Measurements from ENCODE around the gene RAB11FIP4.

The RAB11FIP4 gene

DNA sequence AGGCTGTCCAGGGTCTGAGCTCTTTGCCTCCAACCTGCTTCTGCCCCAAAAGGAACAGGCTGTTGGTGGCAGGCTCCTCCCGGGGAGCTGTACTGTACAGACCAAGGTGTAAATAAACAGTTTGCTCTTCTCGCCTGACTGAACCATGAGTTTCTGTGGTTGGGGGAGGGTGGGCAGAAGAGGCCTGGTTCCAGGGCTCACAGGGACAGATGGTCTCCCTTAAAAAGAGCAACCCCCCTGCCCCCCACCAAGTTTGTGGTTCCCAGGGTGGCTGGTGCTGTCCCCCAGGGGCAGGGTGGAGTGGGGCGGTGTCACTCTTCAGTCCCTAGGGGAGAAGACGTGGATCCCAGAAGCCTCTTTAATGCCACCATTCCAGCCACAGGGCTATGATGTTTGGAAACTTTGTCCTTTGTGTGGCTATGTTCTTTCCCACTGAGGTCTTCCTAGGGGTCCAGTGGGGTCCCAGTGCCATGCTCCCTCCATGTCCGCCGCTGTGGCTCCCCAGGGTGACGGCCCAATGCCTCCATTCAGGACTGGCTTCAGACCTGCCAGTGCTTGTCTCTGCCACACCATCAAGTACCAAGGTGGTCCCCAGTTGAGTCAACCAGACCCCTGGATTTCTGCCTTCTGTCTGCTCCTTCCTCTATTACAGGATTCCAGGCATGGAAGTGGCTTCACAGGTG lies 146.7 kb downstream of the RAB11FIP4 start:
- no peak overlapping the region for H3K4me3 ChIP-seq (ENCODE audit: low read length)
- DNase-seq (ENCODE audit: low read depth): no peak
- TF ChIP-seq CTCF (IDR thresholded peaks at IDR 0.05; ENCODE audit: insufficient read depth, low read depth, low read length, missing control alignments): no peak

DNA sequence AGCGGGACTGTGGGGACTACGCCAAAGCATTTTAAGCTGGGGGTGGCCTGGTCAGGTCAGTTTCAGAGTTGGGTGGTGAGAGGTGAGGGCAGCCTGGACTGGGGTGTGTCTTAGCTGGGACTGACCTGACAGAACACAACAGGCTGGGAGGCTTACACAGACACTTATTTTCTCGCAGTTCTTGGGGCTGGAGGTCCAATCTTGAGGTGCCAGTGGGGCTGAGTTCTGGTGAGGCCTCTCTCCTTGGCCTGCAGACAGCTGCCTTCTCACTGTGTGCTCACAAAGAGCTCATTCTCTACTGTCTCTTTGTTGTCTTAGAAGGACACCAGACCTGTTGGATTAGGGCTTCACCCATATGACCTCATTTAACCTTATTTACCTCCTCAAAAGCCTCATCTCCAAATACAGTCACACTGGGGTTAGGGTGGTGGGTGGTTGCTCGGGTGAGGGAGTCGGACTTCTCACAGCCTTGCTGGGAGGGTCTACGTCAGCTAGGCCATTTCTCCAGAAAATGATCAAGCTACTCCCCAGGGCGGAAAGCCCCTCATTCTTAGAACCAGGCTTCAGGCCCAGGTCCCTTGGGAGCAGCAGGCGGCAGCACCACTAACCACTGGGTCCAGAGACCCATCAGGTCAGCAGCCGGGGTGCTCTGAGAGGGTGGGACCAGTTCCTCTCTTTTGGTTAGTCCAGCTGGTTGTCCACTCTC lies 149.3 kb downstream of the RAB11FIP4 start:
- H3K4me3 ChIP-seq (ENCODE audit: low read length): no peak overlapping the region
- no peak for TF ChIP-seq CTCF (IDR thresholded peaks at IDR 0.05; ENCODE audit: insufficient read depth, low read depth, low read length, missing control alignments)
- no peak for DNase-seq (ENCODE audit: low read depth)

DNA sequence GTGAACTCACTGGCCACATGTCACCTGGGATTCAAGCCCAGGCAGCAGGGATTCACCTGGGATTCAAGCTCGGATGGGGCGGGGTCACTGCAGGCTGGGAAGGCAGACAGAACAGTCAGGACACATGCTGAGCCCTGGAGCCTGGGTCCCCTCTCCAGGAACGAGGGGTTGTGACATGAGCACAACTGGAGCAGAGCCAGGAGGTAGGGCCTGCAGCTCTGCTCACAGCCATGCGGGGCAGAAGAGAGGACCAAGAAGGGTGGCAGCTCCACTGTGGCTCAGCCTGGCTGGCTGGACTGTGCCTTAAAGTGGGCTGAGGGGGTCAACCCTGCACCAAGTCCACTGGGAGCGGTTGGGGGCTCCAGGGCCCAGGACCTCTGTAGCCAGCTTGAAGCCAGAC lies 150.1 kb downstream of the RAB11FIP4 start:
- peak; percentile 26 for TF ChIP-seq CTCF (IDR thresholded peaks at IDR 0.05; ENCODE audit: insufficient read depth, low read depth, low read length, missing control alignments)
- H3K4me3 ChIP-seq (ENCODE audit: low read length): no peak overlapping the region
- no peak for DNase-seq (ENCODE audit: low read depth)

GRCh38 chr17:31544186-31544585 lies 152.7 kb downstream of the RAB11FIP4 start:
- H3K4me3 ChIP-seq (ENCODE audit: low read length): no peak overlapping the region
- no peak for TF ChIP-seq CTCF (IDR thresholded peaks at IDR 0.05; ENCODE audit: insufficient read depth, low read depth, low read length, missing control alignments)
- DNase-seq (ENCODE audit: low read depth): no peak

- H3K4me3 ChIP-seq (ENCODE audit: low read length): no peak overlapping the region
- no peak for TF ChIP-seq CTCF (IDR thresholded peaks at IDR 0.05; ENCODE audit: insufficient read depth, low read depth, low read length, missing control alignments)
- no peak for DNase-seq (ENCODE audit: low read depth)
Observed at GRCh38 chr17:31546650-31547049, 155.2 kb downstream of the RAB11FIP4 start.

GRCh38 chr17:31548709-31549108 lies 157.2 kb downstream of the RAB11FIP4 start:
- no peak for DNase-seq (ENCODE audit: low read depth)
- peak overlapping the region; percentile 76 for H3K4me3 ChIP-seq (ENCODE audit: low read length)
- no peak for TF ChIP-seq CTCF (IDR thresholded peaks at IDR 0.05; ENCODE audit: insufficient read depth, low read depth, low read length, missing control alignments)
